GM23338 (cell line): ENCODE results near the gene FMN2. TPM values are rescaled to one million over a fixed set of nuclear protein-coding genes. Genes with fewer than 3 reads are reported as not detected.

Experiments used
- ATAC-seq: fragments of 200-7000 bp; cut with Tn5 transposase; 3 replicates; pipeline ENCODE4 v1.9.1; 2020
- DNase-seq: peaks from one replicate; pipeline ENCODE4 v3.0.0-alpha.2; 2015; ENCODE audit warnings: low spot score
- H2AFZ ChIP-seq: fragments of 200-600 bp; sonication (generic); 2 replicates; pipeline ENCODE4 v1.8.0; 2016; ENCODE audit warnings: antibody characterized with exemption, mild to moderate bottlenecking, moderate library complexity
- H3F3A ChIP-seq: fragments of 200-600 bp; sonication (generic); replicated peaks from 2 replicates; pipeline ENCODE4 v1.8.0; 2017; ENCODE audit warnings: antibody characterized with exemption, mixed run types, low read depth
- H3K27ac ChIP-seq: fragments of 200-600 bp; sonication (generic); 2 replicates; pipeline ENCODE4 v1.6.1; 2016; ENCODE audit warnings: low read depth
- H3K27me3 ChIP-seq: fragments of 200-600 bp; sonication (generic); 2 replicates; pipeline ENCODE4 v1.8.0; 2016; ENCODE audit warnings: mild to moderate bottlenecking, mixed run types, moderate library complexity; ENCODE audit not compliant: insufficient read depth
- H3K36me3 ChIP-seq: fragments of 200-600 bp; sonication (generic); 2 replicates; pipeline ENCODE4 v1.8.0; 2016; ENCODE audit warnings: mild to moderate bottlenecking; ENCODE audit not compliant: insufficient read depth
- H3K4me1 ChIP-seq: fragments of 200-600 bp; sonication (generic); 2 replicates; pipeline ENCODE4 v1.8.0; 2016; ENCODE audit warnings: mild to moderate bottlenecking, moderate library complexity; ENCODE audit not compliant: insufficient read depth
- H3K4me2 ChIP-seq: fragments of 200-600 bp; sonication (generic); 2 replicates; pipeline ENCODE4 v1.7.1; 2017; ENCODE audit warnings: mixed run types
- H3K4me3 ChIP-seq: fragments of 200-600 bp; sonication (generic); 2 replicates; pipeline ENCODE4 v1.6.1; 2016; ENCODE audit warnings: mixed run types
- H3K79me2 ChIP-seq: fragments of 200-600 bp; sonication (generic); replicated peaks from 2 replicates; pipeline ENCODE4 v1.8.0; 2017; ENCODE audit warnings: mild to moderate bottlenecking; ENCODE audit not compliant: insufficient read depth
- H3K9me2 ChIP-seq: fragments of 200-600 bp; sonication (generic); 2 replicates; pipeline ENCODE4 v1.8.0; 2017; ENCODE audit not compliant: insufficient read depth
- H4K20me1 ChIP-seq: fragments of 200-600 bp; sonication (generic); replicated peaks from 2 replicates; pipeline ENCODE4 v1.8.0; 2017; ENCODE audit warnings: mild to moderate bottlenecking; ENCODE audit not compliant: insufficient read depth
- H3K27ac Mint-ChIP-seq: 2 replicates; pipeline ENCODE4 v1.8.0; 2020; ENCODE audit warnings: inconsistent platforms, mild to moderate bottlenecking, moderate library complexity, mixed read lengths
- H3K27me3 Mint-ChIP-seq: 3 replicates; pipeline ENCODE4 v1.8.0; 2022; ENCODE audit warnings: low read depth, mild to moderate bottlenecking, moderate library complexity, mixed read lengths, inconsistent platforms; ENCODE audit not compliant: insufficient read depth, poor library complexity
- H3K36me3 Mint-ChIP-seq: 3 replicates; pipeline ENCODE4 v1.8.0; 2021; ENCODE audit warnings: low read depth, mild to moderate bottlenecking, inconsistent platforms, moderate library complexity, mixed read lengths
- H3K4me1 Mint-ChIP-seq: 3 replicates; pipeline ENCODE4 v1.8.0; 2020; ENCODE audit warnings: mild to moderate bottlenecking, inconsistent platforms, mixed read lengths
- H3K4me3 Mint-ChIP-seq: 3 replicates; pipeline ENCODE4 v1.8.0; 2021; ENCODE audit warnings: moderate library complexity, mild to moderate bottlenecking, inconsistent platforms, mixed read lengths
- H3K9me3 Mint-ChIP-seq: 3 replicates; pipeline ENCODE4 v1.8.0; 2020; ENCODE audit warnings: moderate library complexity, mild to moderate bottlenecking, inconsistent platforms, mixed read lengths
- CREB1 ChIP-seq: fragments of 250-450 bp; sonication (Bioruptor Pico); IDR thresholded peaks from 2 replicates; pipeline ENCODE4 v1.5.0; 2020; ENCODE audit warnings: low read depth, mild to moderate bottlenecking, moderate library complexity
- CTCF ChIP-seq, 2 experiments: fragments of 200-600 bp in 1 of 2; sonication (generic) in 1 of 2; conservative IDR thresholded peaks; 2 replicates each; pipeline versions ENCODE4 v1.5.1 to v1.6.1; 2016 to 2017; ENCODE audit warnings: antibody characterized with exemption in 2 of 2, low read depth in 2 of 2, mild to moderate bottlenecking in 2 of 2, moderate library complexity in 1 of 2
- ETS1 ChIP-seq: IDR thresholded peaks from 2 replicates; pipeline ENCODE4 v1.6.1; 2016; ENCODE audit warnings: antibody characterized with exemption
- EZH2 ChIP-seq: fragments of 200-600 bp; sonication (generic); IDR thresholded peaks from one replicate; pipeline ENCODE4 v1.8.0; 2017; ENCODE audit warnings: antibody characterized with exemption, mild to moderate bottlenecking, low read depth; ENCODE audit not compliant: unreplicated experiment
- EZH2phosphoT487 ChIP-seq: fragments of 200-600 bp; sonication (generic); IDR thresholded peaks from one replicate; pipeline ENCODE4 v1.8.1; 2018; ENCODE audit warnings: antibody characterized with exemption; ENCODE audit not compliant: unreplicated experiment
- JUNB ChIP-seq: IDR thresholded peaks from one replicate; pipeline ENCODE4 v1.6.1; 2016; ENCODE audit warnings: antibody characterized with exemption; ENCODE audit not compliant: unreplicated experiment
- NANOG ChIP-seq: IDR thresholded peaks from 2 replicates; pipeline ENCODE4 v1.6.1; 2016; ENCODE audit warnings: antibody characterized with exemption, borderline replicate concordance
- POLR2AphosphoS5 ChIP-seq: IDR thresholded peaks from 2 replicates; pipeline ENCODE4 v1.6.1; 2016; ENCODE audit warnings: antibody characterized with exemption, low read depth
- REST ChIP-seq: IDR thresholded peaks from one replicate; pipeline ENCODE4 v1.6.1; 2018; ENCODE audit warnings: antibody characterized with exemption; ENCODE audit not compliant: unreplicated experiment
- STAT1 ChIP-seq: IDR thresholded peaks from one replicate; pipeline ENCODE4 v1.6.1; 2016; ENCODE audit warnings: antibody characterized with exemption; ENCODE audit not compliant: unreplicated experiment
- ZNF114 ChIP-seq: fragments of 250-450 bp; sonication (Bioruptor Pico); IDR thresholded peaks from 2 replicates; pipeline ENCODE4 v1.5.0; 2020; ENCODE audit warnings: mild to moderate bottlenecking, moderate library complexity
- ZNF331 ChIP-seq: fragments of 250-450 bp; sonication (Bioruptor Pico); IDR thresholded peaks from 2 replicates; pipeline ENCODE4 v1.5.0; 2020; ENCODE audit warnings: low read depth, mild to moderate bottlenecking, moderate library complexity
- ZNF462 ChIP-seq: fragments of 250-450 bp; sonication (Bioruptor Pico); IDR thresholded peaks from 2 replicates; pipeline ENCODE4 v1.5.0; 2020; ENCODE audit warnings: mild to moderate bottlenecking, moderate library complexity
- polyA plus RNA-seq: library from polyadenylated mRNA; unstranded; fragments of >200 nt; fragmentation: Nextera tagmentation; extraction: Ambion mirVana; gene quantifications from 2 replicates; pipeline ENCODE4 v1.2.1, GENCODE V29; 2016
- total RNA-seq: library from RNA; depleted of rRNA; stranded (reverse); fragments of >200 nt; shearing (Covaris generic); gene quantifications from 2 replicates; pipeline ENCODE4 v1.2.3, GENCODE V29; 2014

The FMN2 gene
- total and polyA plus RNA-seq, 2 experiments from 2014 or later: 1.5 to 2.5 TPM

- Histone ChIP-seq H3K27me3 (no peaks in the 10 kb centered on the region), H4K20me1 (no peaks in the 10 kb centered on the region), H3K9me2 (peaks cover 10% of the 10 kb centered on the region; the same call in 1 of the 2 replicates), H3K4me1 (peaks cover 24% of the 10 kb centered on the region), H3K4me2 (no peak overlapping the region), H3K79me2 (no peaks in the 10 kb centered on the region), H3K4me3 (no peak overlapping the region), H3K36me3 (no peaks in the 10 kb centered on the region), H3F3A (no peaks in the 10 kb centered on the region; the same call in 1 of the 2 replicates), H2AFZ (no peak overlapping the region), H3K27ac (no peak overlapping the region)
- Mint-ChIP-seq H3K36me3 (peaks cover 12% of the 10 kb centered on the region; the same call in 2 of the 3 replicates), H3K27ac (no peak overlapping the region), H3K27me3 (peaks cover 2% of the 10 kb centered on the region), H3K4me3 (no peak overlapping the region), H3K4me1 (peaks cover 37% of the 10 kb centered on the region), H3K9me3 (peaks cover 20% of the 10 kb centered on the region)
- no peak for ATAC-seq
- DNase-seq: no peak
- TF ChIP-seq ETS1: no peak
- no peak for TF ChIP-seq ZNF114 (CRISPR knock-in tag)
- no peak for TF ChIP-seq JUNB
- TF ChIP-seq CREB1 (CRISPR knock-in tag): no peak
- TF ChIP-seq ZNF331 (CRISPR knock-in tag): no peak
- no peak for TF ChIP-seq POLR2AphosphoS5
- no peak for TF ChIP-seq REST
- TF ChIP-seq EZH2: no peak
- TF ChIP-seq ZNF462: no peak
- TF ChIP-seq STAT1: no peak
- no peak for TF ChIP-seq CTCF (conservative IDR thresholded peaks at IDR 0.05; ENCODE audit: low read depth in 2 of 2)
- TF ChIP-seq EZH2phosphoT487: no peak
- no peak for TF ChIP-seq NANOG
Observed at GRCh38 chr1:240074422-240074821, 17.3 kb upstream of the FMN2 start.
